ENCODE data around the gene HS3ST4. TPM values are rescaled to one million over a fixed set of nuclear protein-coding genes. Genes with fewer than 3 reads are reported as not detected.

HS3ST4 gene
- total RNA-seq, 1 donor from 2014 or later = not detected

DNA sequence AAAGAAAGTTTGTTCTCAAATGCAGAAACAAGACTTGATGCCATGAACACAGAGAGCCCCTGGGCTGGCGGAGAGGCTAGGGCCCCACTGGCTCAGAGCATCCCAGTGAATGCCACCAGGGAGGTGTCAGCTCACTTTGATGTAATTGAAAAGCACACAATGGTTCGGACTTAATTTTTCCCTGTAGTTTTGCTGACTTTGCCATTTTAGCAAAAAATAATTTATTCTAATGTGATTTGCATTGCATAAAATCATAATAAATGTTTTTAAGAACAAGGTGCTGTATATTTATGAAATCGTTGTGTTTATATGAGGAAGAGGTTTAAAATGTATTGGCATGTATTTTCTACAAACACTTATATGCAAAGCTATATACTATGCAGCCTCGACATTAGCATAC lies 140.5 kb downstream of the HS3ST4 start:
- Mint-ChIP-seq H3K36me3 (ENCODE audit: low read depth) (no peaks in the 10 kb centered on the region), H3K27me3 (peaks cover 5% of the 10 kb centered on the region), H3K4me1 (no peaks in the 10 kb centered on the region), H3K9me3 (no peaks in the 10 kb centered on the region), H3K4me3 (no peak overlapping the region), H3K27ac (no peak overlapping the region)
- ChIA-PET POLR2A (no interaction called here), CTCF (no interaction called here)
- intact Hi-C loops (cut with micrococcal nuclease) = loop anchor here (10.0 kb wide), 1 partner anchor 1533 kb away; no protein-coding TSS in a partner anchor
- TF ChIP-seq, protein P1, sequence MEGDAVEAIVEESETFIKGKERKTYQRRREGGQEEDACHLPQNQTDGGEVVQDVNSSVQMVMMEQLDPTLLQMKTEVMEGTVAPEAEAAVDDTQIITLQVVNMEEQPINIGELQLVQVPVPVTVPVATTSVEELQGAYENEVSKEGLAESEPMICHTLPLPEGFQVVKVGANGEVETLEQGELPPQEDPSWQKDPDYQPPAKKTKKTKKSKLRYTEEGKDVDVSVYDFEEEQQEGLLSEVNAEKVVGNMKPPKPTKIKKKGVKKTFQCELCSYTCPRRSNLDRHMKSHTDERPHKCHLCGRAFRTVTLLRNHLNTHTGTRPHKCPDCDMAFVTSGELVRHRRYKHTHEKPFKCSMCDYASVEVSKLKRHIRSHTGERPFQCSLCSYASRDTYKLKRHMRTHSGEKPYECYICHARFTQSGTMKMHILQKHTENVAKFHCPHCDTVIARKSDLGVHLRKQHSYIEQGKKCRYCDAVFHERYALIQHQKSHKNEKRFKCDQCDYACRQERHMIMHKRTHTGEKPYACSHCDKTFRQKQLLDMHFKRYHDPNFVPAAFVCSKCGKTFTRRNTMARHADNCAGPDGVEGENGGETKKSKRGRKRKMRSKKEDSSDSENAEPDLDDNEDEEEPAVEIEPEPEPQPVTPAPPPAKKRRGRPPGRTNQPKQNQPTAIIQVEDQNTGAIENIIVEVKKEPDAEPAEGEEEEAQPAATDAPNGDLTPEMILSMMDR (IDR thresholded peaks at IDR 0.05) = no peak
- ATAC-seq (ENCODE audit: low read depth) (no peak), DNase-seq (no peak)

DNA sequence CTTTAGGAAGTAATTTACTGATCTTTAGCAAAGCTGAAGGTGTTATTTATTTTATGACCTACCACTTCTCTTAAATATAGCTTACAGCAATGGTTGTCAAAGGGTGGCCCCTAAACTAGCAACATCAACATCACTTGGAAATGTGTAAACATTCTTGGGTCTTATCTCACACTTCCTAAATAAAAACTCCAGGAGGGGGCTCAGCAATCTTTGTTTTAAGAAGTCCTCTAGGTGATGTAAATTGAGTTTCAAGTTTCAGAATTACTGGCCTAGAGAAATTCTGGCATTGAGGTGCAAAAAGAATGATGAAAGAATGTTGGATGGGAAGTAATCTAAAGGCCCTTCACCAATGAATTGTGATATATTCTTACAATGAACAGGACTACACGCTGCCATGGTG lies 142.3 kb downstream of the HS3ST4 start:
- Mint-ChIP-seq H3K4me3 (no peak overlapping the region), H3K27me3 (peaks cover 5% of the 10 kb centered on the region), H3K9me3 (no peaks in the 10 kb centered on the region), H3K27ac (no peak overlapping the region), H3K36me3 (ENCODE audit: low read depth) (no peaks in the 10 kb centered on the region), H3K4me1 (no peaks in the 10 kb centered on the region)
- TF ChIP-seq, protein P1 (IDR thresholded peaks at IDR 0.05) = no peak
- ChIA-PET POLR2A (no interaction called here), CTCF (no interaction called here)
- DNase-seq = no peak
- ATAC-seq (ENCODE audit: low read depth) = no peak
- intact Hi-C loops (cut with micrococcal nuclease) = loop anchor here (10.0 kb wide), 1 partner anchor 1531 kb away; no protein-coding TSS in a partner anchor

GRCh38 chr16:25835126-25835525 lies 143.4 kb downstream of the HS3ST4 start:
- DNase-seq (no peak), ATAC-seq (ENCODE audit: low read depth) (no peak)
- Mint-ChIP-seq H3K36me3 (ENCODE audit: low read depth) (no peaks in the 10 kb centered on the region), H3K4me1 (no peaks in the 10 kb centered on the region), H3K9me3 (no peaks in the 10 kb centered on the region), H3K4me3 (no peak overlapping the region), H3K27ac (no peak overlapping the region), H3K27me3 (peaks cover 5% of the 10 kb centered on the region)
- intact Hi-C loops (cut with micrococcal nuclease) = loop anchor here (10.0 kb wide), 1 partner anchor 1530 kb away; no protein-coding TSS in a partner anchor
- TF ChIP-seq, protein P1 (IDR thresholded peaks at IDR 0.05) = no peak
- CTCF ChIA-PET = no interaction called here
- POLR2A ChIA-PET = no interaction called here

- Mint-ChIP-seq H3K27me3 (peaks cover 5% of the 10 kb centered on the region), H3K9me3 (no peaks in the 10 kb centered on the region), H3K4me1 (no peaks in the 10 kb centered on the region), H3K36me3 (ENCODE audit: low read depth) (no peaks in the 10 kb centered on the region), H3K4me3 (no peak overlapping the region), H3K27ac (no peak overlapping the region)
- ATAC-seq (ENCODE audit: low read depth) (no peak), DNase-seq (no peak)
- POLR2A ChIA-PET = no interaction called here
- CTCF ChIA-PET = no interaction called here
- TF ChIP-seq, protein P1 (IDR thresholded peaks at IDR 0.05) = peak; percentile 72
- intact Hi-C loops (cut with micrococcal nuclease) = loop anchor here (1.0 to 10.0 kb wide), 2 partner anchors 1271 to 1526 kb away; no protein-coding TSS in a partner anchor
These were observed 147.0 kb downstream of the HS3ST4 start for GRCh38 chr16:25838724-25839186.

DNA sequence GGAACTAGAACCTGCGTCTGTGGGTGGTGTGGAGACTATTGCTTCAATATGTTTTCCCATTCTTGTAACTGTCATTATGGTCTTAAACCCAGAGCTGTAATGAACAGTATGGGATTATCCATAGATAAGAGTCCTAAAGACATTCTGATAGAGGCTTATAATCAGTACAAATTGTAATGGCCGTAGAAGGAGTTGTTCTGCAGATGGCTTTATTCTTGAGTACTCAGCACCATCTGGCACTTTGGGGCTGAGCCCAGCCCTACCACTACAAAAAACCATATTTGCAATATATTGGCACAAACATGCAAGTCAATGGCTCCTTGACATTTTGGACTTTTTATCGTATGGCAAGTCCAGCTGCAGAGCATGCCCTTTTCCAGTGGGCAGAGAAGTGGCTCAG lies 150.0 kb downstream of the HS3ST4 start:
- Mint-ChIP-seq H3K9me3 (no peaks in the 10 kb centered on the region), H3K36me3 (ENCODE audit: low read depth) (no peaks in the 10 kb centered on the region), H3K27ac (no peak overlapping the region), H3K4me1 (no peaks in the 10 kb centered on the region), H3K4me3 (no peak overlapping the region), H3K27me3 (peaks cover 5% of the 10 kb centered on the region)
- intact Hi-C loops (cut with micrococcal nuclease) = no loop called here
- POLR2A ChIA-PET = no interaction called here
- no peak for ATAC-seq (ENCODE audit: low read depth)
- TF ChIP-seq, protein P1 (IDR thresholded peaks at IDR 0.05) = no peak
- no peak for DNase-seq
- CTCF ChIA-PET = no interaction called here
